Right kidney (tissue), 1 donor: ENCODE data around the gene TRPV4.

Source experiments
- DNase-seq: peaks from one replicate; pipeline ENCODE4 v3.0.0-alpha.2; 2016

The TRPV4 gene

GRCh38 chr12:109807954-109808643 is 25.1 kb downstream of the TRPV4 start:
- DNase-seq: no peak

GRCh38 chr12:109804820-109805761 is 28.1 kb downstream of the TRPV4 start:
- peak; percentile 47 for DNase-seq

DNA sequence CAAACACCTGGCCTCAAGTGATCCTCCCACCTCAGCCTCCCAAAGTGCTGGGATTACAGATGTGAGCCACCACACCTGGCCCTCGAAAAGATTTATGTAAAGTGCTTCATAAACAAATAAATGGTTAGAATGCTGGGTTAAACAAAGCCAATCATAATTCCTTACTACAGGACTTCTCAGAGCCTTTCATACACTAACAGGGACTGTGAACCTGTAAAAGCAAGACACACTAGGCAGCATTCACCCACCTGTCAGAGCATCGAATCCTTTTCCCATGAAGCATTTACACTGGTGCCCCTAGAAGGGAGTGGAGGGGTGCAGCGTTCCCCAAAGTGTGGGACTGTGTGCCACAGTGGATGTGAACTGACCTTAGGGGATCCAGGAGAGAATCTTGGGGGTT is 29.5 kb downstream of the TRPV4 start:
- no peak for DNase-seq

- DNase-seq: no peak
Measured at GRCh38 chr12:109802828-109803227, 30.4 kb downstream of the TRPV4 start.

DNA sequence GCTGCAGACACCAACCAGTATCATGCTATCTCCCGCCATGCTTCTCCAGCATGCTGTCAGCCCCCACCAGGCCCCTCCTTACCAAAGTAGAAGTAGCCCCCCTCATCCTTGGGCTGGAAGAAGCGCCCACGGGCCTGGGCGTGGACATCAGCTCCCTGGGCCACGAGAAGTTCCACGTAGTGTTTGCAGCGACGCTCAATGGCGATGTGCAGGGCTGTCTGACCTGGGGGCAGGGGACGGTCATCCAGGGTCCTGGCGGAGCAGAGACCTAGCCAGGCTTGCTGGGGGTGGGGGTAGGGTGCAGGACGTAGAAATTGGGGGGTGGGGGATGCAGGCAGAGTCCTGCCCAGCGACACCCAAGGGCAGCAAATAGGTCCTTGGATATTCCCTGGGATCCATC is 32.7 kb downstream of the TRPV4 start:
- DNase-seq: no peak

- DNase-seq: no peak
Measured at GRCh38 chr12:109798691-109799090, 34.5 kb downstream of the TRPV4 start.

DNA sequence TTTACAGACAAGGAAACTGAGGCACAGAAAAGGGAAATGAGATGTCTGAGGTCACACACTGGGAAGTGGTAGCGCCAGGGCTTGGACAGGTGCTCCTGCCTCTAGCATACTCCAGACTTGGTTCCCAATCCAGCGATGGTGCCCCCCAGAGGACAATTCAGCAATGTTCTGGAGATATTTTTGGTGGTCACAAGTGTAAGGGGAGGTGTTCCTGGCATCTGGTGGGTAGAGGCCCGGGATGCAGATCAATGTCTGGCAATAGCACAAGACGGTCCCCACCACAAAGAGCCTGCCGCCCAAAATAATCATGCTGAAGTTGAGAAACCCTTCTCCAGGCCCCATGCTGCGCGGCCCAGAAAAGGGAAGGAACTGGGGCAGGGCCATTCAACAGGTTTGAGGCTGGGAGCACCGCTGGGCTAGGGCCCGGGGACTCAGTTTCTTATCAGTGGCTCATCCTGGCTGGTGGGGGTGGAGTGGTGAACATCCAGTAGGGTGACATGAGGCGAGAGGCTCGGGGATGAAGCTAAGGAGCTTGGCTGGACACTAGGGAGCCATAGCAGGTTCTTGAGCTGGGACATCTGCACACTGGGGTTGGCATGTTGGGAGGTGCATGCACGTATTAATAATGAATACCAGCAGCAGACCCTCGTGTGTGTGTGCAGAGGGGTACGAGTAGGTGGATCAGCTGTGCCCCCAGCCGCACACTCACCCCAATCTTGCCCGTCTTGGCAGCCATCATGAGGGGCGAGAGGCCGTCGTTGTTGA is 35.1 kb downstream of the TRPV4 start:
- no peak for DNase-seq

DNA sequence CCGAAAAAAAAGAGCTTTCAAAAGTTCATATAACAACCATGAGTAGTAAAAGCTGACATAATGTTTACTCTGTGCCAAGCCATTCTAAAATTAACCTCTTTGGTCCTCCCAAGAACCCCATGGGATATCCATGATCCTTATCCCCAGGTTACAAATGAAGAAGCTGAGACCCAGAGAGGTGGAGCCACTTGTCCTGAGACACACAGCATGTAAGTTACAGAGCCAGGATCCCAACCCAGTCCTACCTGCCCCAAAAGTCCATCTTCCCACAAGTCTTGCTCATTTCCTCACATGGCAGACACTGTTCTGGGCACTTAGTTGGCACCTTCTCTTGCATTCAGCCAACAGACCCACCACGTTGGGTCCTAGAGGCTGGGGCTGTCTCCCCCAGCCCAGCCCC is 37.1 kb downstream of the TRPV4 start:
- DNase-seq: no peak

GRCh38 chr12:109795023-109795422 is 38.2 kb downstream of the TRPV4 start:
- DNase-seq: no peak

DNA sequence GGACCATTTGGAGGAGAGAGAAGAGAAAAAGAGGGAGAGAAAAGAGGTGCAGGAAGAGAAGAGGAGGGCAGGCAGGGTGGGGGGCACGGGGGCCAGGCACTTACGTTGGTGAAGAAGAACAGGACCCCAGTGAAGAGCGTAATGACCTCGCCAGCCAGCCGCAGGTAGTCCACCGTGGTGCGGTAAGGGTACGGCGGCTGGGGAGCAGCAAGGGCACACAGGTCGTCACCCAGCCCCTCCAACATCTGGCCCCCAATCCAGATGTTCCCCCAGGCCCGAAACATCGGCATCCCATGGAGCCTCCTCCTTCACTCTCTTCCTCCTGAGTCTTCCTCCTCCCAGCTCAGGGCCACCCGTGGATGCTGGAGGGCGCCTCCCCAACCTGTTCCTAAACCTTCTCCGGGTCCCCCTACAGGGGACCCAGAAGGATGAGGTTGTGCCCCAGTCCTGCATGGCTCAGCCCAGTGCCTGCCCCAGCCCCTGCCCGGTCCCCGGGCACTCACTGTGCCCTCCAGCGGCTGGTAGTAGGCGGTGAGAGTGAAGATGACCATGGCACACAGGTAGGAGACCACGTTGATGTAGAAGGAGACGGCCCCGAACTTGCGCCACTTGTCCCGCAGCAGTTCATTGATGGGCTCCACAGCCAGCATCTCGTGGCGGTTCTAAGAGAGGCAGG is 39.2 kb downstream of the TRPV4 start:
- DNase-seq: no peak

DNA sequence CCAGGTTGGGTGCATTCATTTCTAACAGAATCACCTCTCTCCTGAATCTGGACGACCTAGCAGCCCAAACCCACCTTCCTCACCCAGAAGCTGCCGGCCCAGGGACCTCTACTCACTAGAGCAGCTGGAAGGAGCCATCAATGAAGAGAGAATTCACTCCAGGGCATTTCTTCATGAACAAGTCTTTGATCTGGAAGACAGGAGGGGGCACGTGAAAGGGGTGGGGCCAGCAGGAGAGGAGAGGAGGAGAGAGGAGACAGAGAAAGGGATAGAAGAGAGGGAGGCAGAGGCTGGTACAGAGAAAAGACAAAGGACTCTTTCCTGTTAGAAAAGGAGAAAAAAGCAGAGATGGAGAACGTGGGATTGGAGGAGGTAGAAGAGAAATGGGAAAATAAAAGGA is 39.8 kb downstream of the TRPV4 start:
- no peak for DNase-seq

- no peak for DNase-seq
Measured at GRCh38 chr12:109792992-109793391, 40.2 kb downstream of the TRPV4 start.

- no peak for DNase-seq
Measured at GRCh38 chr12:109789526-109790048, 43.6 kb downstream of the TRPV4 start.

DNA sequence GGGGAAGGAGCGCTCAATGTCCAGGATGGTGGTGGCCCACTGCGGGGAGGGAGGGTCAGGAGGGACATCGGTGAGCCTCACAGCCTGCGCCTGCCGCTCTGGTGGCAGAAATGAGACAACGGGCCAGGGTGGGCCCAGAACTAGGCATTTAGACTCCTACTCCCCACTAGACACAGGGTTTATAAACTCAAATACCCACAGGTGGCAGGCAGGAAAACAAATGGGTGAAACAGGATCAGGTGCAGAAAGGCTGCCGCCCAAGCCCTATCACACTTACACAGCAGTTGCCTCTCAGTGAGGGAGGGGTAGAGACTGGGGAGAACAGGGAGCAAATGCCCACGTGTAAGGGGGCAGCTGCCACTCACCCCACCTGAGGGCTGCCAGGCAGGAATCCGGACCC is 46.4 kb downstream of the TRPV4 start:
- DNase-seq: no peak

DNA sequence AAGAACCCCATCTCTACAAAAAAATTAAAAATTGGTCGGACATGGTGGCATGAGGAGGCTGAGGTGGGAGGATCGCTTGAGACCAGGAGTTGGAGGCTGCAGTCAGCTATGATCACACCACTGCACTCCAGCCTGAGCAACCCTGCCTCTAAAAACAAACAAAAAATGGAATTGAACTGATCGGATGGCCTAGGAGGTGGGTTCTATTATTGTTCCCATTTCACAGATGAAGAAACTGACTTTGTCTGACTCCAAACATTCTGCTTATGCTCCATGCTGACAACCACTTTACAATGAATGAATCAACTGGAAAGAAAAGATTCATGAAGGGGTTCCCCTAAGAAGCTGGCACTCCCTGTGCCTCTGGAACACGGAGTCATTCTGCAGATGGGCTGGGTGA is 47.3 kb downstream of the TRPV4 start:
- no peak for DNase-seq

DNA sequence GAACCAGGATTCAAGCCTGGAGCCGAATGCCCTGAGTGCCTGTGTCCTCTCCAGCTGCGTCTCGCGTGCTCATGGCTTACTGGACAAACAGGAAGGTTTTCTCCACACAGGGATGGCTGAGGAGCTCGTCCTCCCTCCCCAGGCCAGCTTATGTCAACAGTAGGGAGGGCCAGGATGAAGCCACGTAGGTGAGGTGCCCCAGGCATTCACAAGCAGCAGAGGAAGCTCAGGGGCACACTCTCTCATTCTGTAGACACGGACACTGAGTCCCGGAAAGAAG is 49.3 kb downstream of the TRPV4 start:
- DNase-seq: no peak

DNA sequence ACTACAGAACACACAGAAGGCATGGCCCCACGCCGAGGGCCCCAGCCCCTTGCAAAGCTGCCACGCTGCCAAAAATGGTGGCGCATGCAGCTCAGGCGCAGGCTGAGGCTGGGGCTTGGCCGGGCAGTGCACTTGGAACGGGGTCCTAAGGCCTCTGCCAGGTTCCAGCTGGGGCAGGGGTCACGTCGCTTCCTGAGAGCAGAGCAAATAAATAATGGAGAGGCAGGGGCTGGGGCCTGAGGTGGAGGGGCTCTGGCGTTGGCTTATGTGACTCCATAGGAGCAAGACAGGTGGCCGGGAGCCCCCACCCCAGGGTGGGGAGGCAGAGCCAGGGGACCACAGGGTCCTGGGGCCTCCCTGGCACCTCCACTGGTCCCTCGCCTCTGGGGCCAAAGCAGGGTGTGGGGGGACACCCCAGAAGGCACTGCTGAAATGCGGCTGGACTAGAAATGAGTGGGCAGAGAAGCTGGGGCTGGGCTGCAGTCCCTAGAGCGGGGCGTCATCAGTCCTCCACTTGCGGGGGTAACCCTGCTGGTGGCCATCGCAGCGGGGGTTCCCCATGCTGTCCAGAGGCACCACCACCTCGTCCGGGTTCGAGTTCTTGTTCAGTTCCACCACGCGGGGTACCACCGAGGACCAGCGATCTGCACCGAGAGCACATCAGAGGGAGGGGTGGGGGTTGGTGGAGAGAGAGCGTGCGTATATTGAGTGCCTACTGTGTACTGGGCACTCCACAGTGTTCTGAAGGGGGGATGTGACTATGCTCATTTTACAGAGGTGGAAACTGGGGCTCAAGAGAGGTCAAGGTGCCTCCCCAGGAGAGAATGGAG is 49.8 kb downstream of the TRPV4 start:
- DNase-seq: no peak

DNA sequence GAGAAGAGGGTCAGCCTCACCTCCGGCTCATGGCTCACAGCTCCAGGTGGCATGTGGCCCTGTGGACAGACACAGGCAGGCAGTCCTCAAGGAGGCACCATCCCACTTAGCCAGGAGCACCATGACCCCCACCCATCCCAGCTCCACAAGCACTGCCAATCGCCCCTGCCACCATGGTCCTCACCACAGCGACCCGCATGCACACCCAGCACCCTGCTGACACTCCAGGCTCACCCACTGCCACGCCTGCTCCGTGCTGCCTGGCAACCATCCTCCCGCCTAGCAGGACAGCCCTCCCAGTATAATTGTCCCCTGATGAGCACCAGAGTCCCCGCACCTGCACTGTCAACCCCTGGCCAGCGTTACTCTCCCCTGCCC is 50.9 kb downstream of the TRPV4 start:
- no peak for DNase-seq

- DNase-seq: no peak
Measured at GRCh38 chr12:109781668-109782325, 51.4 kb downstream of the TRPV4 start.

DNA sequence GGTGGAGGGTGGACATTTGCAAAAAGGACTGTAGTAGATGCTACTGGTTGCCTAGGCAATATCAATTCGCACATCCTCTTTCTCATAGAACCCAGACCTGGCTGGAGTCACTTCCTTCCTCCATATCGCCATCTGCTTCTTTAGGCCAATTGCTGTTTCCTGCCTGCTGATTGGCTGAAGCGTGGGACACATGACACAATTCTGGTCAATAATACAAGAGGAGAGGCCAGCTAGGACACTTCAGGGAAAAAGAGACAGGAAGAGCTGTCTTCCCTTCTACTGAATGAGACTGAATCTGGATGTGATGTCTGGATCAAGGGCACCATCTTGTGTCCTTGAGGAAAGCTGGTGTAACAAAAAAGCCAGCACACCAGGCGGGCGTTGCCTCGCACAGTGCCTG is 53.8 kb downstream of the TRPV4 start:
- DNase-seq: no peak

DNA sequence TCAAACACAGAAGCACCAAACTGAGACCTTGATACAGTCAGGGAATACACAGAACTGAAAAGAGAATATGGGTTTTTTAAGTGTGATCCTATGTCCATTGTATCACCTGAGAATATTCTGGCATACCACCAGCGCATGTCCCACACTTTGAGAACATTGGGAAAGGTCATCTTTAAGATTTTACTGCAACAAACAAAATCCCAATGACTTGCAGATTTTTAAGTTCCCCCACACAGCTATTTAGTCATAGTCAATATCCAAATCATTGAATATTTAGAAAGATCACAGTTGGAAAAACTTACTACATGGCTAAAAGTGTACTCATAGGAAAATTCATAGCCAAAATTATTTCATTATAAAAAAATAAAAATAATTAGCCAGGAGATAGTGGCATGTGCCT is 54.5 kb downstream of the TRPV4 start:
- no peak for DNase-seq
